WERI-Rb-1 (cell line): ENCODE results near the gene MBOAT7.
"Not testable (repeated sequence)": the region's sequence is repeated elsewhere in the genome, so short reads cannot be mapped to it uniquely, and the experiment has no call there.

Experiments
- DNase-seq: peaks from one replicate; pipeline ENCODE4 v3.0.0-alpha.2; 2020
- H3K27ac ChIP-seq: fragments of 250-450 bp; sonication (Bioruptor Pico); 2 replicates; pipeline ENCODE4 v1.5.1; 2020; ENCODE audit warnings: mild to moderate bottlenecking, moderate library complexity
- H3K27me3 ChIP-seq: fragments of 250-450 bp; sonication (Bioruptor Pico); 2 replicates; pipeline ENCODE4 v1.5.1; 2021; ENCODE audit warnings: mild to moderate bottlenecking, low read depth, moderate library complexity; ENCODE audit not compliant: insufficient read depth, severe bottlenecking
- H3K36me3 ChIP-seq: fragments of 250-450 bp; sonication (Bioruptor Pico); 2 replicates; pipeline ENCODE4 v1.5.1; 2020; ENCODE audit warnings: mild to moderate bottlenecking, moderate library complexity
- H3K4me3 ChIP-seq: 2 replicates; pipeline ENCODE4 v1.5.1; 2011; ENCODE audit warnings: low read depth, mild to moderate bottlenecking, control low read depth, low read length
- H3K9me3 ChIP-seq: fragments of 250-450 bp; sonication (Bioruptor Pico); 2 replicates; pipeline ENCODE4 v1.5.1; 2021; ENCODE audit warnings: mild to moderate bottlenecking, moderate library complexity; ENCODE audit not compliant: severe bottlenecking
- TF ChIP-seq, protein P1 (sequence below): IDR thresholded peaks from 2 replicates; pipeline ENCODE4 v1.5.1; 2011; ENCODE audit warnings: low read depth, mild to moderate bottlenecking, control low read depth, inconsistent platforms, low read length

Gene MBOAT7

DNA sequence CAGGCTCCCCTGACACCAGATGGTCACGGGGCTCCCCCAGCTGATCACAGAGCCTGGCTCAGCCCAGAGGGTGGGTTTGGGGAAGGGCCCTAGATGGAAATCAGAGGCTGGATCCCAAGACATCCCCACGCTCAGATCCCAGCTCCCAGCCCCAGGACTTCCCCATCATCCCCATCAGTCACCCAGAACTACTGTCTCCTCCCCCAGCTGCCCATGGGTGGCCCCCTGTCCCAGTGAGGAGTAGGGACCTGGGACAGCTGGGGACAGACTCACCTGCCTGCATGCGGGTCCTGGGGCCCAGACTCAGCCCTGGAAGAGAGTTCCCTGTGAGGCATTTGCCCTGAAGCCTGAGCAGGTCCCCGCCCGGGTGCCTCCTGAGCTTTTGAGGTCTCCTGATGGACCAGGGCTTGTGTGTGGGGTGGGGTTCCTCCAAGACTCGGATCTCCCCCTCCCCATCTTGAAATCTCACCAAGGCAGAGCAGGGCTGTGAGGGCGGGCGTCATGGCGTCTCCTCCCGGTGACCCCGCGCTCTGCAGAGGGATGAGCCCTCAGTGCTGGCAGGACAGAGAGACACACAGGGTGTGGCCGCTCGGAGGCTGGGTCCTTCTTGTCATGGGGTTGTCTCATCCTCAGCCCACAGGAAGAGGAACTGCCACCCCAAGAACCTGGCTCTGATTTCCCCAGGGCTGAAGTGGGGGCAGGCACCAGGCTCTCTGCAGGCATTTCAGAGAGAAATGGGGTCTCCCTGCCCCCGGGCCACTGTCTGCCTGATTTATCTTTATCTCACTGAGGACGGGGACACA is 33.3 kb upstream of the MBOAT7 start, which contains the start of gene LILRB3:
Gene LILRB3, minus strand, starts transcription at position 534 of the 803 bp plus-strand sequence. Its CDS starts 31 bp downstream, at position 503.
- H3K4me3 ChIP-seq, DNase-seq, H3K27ac ChIP-seq, H3K27me3 ChIP-seq, H3K36me3 ChIP-seq, H3K9me3 ChIP-seq: not testable (repeated sequence)

DNA sequence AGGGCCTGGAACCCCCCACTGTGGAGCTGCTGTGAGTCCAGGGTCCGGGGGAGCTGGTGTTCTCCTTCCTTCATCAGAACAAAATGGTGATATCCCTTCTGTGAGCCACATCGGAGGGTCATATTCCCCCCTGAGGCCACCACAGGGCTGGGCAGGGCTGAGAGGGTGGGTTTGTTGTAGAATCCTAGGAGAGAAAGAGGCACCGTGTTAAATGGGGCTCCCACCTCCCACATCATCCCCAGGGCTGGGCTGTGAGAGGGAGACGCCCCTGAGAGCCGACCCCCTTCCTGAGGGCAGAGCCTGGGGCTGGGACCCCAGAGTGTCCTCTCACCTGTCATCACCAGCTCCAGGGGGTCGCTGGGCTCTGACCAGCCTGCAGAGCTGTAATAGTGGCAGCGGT is 32.6 kb upstream of the MBOAT7 start:
- not testable (repeated sequence) for H3K4me3 ChIP-seq

DNA sequence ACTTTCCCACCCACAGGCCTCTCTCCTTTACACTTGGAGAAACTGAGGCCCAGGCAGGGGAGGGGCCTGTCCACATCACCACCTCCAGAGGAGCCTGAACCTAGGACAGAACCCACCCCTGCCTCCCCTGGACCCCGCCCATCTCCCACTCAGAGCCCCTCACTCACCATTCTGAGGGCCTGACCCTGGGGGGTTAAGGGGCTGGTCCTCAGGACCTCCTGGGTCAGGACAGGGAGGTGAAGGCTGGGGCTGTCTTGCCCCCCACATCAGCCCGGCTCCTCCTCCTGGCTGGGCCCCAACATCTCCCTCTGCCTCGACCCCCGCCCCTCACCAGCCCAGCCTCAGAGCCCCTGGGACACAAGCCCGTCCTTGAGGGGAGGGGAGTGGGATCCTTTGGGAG is 30.3 kb upstream of the MBOAT7 start:
- not testable (repeated sequence) for DNase-seq, H3K36me3 ChIP-seq, H3K4me3 ChIP-seq, H3K27ac ChIP-seq, H3K27me3 ChIP-seq, H3K9me3 ChIP-seq

More for the DNA sequence above, 32.6 kb upstream of the MBOAT7 start:
- H3K27me3 ChIP-seq, H3K36me3 ChIP-seq, H3K27ac ChIP-seq, DNase-seq, H3K9me3 ChIP-seq: not testable (repeated sequence)

DNA sequence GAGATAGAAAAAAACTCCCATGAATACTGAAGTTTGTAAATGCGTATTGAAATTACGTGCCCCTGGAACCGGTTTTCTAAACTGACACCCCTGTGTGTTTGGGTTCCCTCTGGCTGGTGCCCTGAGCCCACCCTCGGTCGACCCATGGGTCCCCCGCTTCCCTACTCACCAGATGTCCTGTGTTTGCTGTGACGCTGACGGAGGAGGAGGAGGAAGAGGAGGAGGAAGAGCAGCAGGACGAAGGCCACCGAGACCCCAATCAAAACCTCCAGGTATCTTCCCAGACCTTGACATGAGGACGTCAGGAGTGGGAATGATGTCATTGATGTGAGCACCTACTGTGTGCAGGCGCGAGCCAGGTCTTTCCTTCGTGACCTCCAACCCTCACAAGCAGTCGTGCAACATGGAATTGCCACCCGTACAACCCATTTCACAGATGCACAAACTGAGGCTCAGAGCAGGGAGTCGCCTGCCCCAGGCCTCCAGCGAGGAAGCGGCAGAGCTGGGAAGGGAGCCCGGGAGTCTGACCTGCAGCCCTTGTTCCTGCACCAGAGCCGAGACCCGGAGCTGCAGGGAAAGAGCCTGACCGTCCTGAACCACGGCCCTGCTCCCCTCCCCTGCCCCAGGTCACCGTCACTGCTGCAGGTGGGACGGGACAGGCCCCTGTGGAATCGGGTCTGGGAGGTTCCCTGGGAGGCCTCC is 29.7 kb upstream of the MBOAT7 start:
- Histone ChIP-seq H3K4me3 (no peak overlapping the region), H3K36me3 (no peaks in the 10 kb centered on the region), H3K27me3 (no peaks in the 10 kb centered on the region), H3K9me3 (no peaks in the 10 kb centered on the region), H3K27ac (no peak overlapping the region)
- DNase-seq: no peak
- TF ChIP-seq, protein P1, sequence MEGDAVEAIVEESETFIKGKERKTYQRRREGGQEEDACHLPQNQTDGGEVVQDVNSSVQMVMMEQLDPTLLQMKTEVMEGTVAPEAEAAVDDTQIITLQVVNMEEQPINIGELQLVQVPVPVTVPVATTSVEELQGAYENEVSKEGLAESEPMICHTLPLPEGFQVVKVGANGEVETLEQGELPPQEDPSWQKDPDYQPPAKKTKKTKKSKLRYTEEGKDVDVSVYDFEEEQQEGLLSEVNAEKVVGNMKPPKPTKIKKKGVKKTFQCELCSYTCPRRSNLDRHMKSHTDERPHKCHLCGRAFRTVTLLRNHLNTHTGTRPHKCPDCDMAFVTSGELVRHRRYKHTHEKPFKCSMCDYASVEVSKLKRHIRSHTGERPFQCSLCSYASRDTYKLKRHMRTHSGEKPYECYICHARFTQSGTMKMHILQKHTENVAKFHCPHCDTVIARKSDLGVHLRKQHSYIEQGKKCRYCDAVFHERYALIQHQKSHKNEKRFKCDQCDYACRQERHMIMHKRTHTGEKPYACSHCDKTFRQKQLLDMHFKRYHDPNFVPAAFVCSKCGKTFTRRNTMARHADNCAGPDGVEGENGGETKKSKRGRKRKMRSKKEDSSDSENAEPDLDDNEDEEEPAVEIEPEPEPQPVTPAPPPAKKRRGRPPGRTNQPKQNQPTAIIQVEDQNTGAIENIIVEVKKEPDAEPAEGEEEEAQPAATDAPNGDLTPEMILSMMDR: no peak

DNA sequence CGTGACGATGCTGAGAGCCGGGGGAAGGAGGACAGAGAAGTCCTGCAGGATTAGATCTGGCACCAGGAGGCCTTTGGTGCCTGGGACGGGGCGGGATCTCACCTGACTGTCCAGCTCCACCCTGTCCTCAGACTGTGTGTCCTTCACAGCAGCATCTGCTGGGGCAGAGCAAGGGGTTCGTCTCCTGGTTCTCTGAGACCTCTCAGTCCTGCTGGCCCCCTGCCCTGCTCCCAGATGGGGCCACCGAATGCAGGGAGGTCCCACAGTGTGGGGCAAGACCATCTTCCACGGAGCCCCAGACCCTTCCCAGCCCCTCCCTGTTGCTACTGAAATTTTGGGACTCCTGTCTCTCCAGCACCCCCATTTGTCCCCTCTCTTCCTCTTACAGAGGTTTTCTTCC is 28.9 kb upstream of the MBOAT7 start:
- Histone ChIP-seq H3K27ac (no peak overlapping the region), H3K4me3 (no peak overlapping the region), H3K36me3 (no peaks in the 10 kb centered on the region), H3K9me3 (no peaks in the 10 kb centered on the region), H3K27me3 (no peaks in the 10 kb centered on the region)
- TF ChIP-seq, protein P1: no peak
- DNase-seq: no peak

DNA sequence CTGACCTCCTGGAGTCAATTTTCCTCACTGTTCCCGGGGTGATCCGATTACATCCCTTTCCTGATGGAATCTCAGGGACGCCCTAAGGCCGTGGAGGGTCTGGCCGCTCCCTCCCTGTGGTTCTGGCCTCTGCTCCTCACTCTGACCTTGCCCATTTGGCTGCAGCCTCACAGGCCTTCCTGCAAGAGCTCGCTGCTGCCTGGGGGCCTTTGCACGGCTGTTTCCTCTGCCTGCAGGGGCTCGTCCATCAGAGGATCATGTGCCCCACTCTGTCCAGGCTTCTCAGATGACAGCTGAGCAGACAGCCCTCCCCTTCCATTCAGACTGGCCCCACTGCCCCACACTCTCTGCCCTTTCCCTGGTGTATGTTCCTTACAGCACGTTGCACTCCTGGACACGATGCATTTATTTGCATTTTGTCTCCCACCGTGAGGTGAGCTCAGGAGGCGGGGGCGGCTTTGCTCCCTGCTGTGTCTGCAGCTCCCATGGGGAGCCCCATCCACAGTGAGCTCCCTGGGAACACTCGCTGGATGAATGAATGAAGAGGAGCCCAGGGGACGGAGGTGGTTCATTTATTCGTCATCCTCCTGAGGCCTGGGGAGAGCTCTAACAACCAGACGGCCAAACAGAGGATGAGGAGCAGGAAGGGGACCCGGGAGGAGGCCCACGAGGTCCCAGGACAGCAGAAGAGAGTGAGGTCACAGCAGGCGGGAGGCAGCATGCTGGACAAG is 28.3 kb upstream of the MBOAT7 start:
- H3K36me3 ChIP-seq, H3K27me3 ChIP-seq, H3K27ac ChIP-seq, DNase-seq, H3K9me3 ChIP-seq, H3K4me3 ChIP-seq: not testable (repeated sequence)

DNA sequence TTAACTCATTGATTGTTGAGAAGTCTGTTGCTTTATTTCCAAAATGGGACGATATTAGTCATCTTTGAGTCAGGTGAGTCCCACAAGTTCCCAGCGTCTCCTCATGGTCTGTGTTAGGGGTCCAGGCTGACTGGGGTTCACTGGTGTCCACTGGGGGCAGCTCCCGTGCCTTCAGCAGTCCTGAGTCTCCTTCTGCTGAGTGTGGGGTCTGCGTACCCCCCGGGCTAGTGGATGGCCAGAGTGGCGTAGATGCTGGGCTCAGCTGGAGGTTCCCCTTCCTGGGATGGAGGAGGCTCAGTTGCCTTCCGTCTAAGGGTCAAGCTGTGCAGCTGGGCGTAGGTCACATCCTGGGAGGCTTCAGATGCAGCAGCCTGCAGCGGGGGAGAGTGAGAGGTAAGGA is 27.5 kb upstream of the MBOAT7 start:
- TF ChIP-seq, protein P1: no peak
- H3K36me3 ChIP-seq: no peaks in the 10 kb centered on the region
- no peak overlapping the region for H3K4me3 ChIP-seq
- no peak overlapping the region for H3K27ac ChIP-seq
- no peak for DNase-seq
- no peaks in the 10 kb centered on the region for H3K9me3 ChIP-seq
- no peaks in the 10 kb centered on the region for H3K27me3 ChIP-seq

DNA sequence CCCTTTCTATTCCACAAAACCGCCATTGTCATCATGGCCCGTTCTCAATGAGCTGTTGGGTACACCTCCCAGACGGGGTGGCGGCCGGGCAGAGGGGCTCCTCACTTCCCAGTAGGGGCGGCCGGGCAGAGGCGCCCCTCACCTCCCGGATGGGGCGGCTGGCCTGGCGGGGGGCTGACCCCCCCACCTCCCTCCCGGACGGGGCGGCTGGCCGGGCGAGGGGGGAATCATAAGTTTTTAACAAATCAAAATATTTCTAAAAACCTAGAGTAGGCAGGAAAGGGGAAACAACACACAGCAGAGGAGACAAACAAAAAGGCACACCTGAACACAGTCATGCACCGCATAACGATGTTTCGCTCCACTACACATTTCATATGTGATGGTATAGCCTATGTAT is 25.4 kb upstream of the MBOAT7 start:
- H3K27me3 ChIP-seq, DNase-seq, H3K36me3 ChIP-seq, H3K4me3 ChIP-seq, H3K27ac ChIP-seq, H3K9me3 ChIP-seq: not testable (repeated sequence)

DNA sequence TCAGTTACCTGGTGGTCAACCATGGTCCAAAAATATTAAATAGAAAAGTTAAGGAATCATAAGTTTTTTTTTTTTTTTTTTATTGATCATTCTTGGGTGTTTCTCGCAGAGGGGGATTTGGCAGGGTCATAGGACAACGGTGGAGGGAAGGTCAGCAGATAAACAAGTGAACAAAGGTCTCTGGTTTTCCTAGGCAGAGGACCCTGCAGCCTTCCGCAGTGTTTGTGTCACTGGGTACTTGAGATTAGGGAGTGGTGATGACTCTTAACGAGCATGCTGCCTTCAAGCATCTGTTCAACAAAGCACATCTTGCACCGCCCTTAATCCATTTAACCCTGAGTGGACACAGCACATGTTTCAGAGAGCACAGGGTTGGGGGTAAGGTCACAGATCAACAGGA is 24.8 kb upstream of the MBOAT7 start:
- H3K36me3 ChIP-seq, H3K4me3 ChIP-seq, H3K27ac ChIP-seq, H3K9me3 ChIP-seq, DNase-seq, H3K27me3 ChIP-seq: not testable (repeated sequence)
